ENCODE measurements around the gene HRH1. TPM values are rescaled to one million over a fixed set of nuclear protein-coding genes. Genes with fewer than 3 reads are reported as not detected.
A peak's percentile ranks its signal among the peaks of the same experiment; 100 is the strongest.

The HRH1 gene
- total and polyA plus RNA-seq, 2 of the 13 experiments (the other 11 are each of a cell fraction or from before 2014, with no cell fraction given), result not detected

DNA sequence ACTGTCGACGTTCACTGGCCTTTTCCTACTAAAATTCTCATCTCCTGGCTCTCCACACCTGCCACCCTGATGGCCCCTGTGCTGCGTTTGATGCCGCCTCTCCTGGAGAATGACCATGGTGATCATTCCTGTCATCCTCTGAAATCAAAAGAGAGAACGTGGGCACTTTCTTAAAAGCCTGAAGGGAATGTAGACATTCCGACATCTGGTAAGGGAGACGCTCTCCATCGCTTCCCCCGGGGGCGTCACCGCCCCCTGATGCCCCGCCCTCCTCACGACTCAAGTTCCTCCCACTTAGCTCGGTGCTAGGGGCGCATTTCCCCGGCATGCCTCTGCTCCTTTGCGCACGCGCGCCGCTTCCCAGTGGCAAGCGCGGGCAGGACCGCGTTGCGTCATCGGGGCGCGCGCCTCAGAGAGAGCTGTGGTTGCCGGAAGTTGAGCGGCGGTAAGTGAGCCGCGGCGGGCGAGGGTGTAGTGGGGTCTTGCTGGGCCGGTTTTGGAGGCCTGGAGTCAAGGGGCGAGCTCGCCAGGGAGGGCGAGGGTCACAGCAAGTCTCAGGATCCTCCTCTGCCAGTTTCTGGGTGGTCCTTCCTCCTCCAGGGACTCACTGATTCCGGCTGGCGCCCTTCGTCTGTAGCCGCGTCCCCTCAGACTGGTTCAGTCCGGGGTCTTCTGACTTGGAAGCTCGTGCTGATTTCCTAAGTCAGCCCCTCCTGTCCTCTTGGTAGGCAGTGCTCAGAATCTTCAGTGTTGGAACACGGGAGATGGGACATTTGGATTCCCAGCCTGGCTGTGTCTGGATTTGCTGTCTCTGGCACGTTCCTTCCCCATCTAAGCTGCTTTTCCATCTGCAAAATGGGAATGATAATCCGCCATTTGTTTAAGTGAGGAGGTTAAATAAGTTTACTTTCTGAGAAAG, 118.0 kb downstream of the HRH1 start, which contains the start of gene ATG7 (continued):
- TF ChIP-seq, protein P1, sequence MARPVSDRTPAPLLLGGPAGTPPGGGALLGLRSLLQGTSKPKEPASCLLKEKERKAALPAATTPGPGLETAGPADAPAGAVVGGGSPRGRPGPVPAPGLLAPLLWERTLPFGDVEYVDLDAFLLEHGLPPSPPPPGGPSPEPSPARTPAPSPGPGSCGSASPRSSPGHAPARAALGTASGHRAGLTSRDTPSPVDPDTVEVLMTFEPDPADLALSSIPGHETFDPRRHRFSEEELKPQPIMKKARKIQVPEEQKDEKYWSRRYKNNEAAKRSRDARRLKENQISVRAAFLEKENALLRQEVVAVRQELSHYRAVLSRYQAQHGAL (CRISPR knock-in tag; IDR thresholded peaks at IDR 0.05; ENCODE audit: not compliant biosample characterization), result peak; percentile 47
- TF ChIP-seq MIER2 (CRISPR knock-in tag; IDR thresholded peaks at IDR 0.05) (peak; percentile 52; the same call in 1 of the 2 replicates), BCL6 (CRISPR knock-in tag; IDR thresholded peaks at IDR 0.05) (0 out of 2 replicates have a peak, but pooled peaks have one; percentile 22), ZNF121 (CRISPR knock-in tag; IDR thresholded peaks at IDR 0.05) (peak; percentile 17; the same call in 1 of the 2 replicates), ZNF839 (CRISPR knock-in tag; IDR thresholded peaks at IDR 0.05; ENCODE audit: borderline replicate concordance) (peak; percentile 86; the same call in 1 of the 2 replicates), ELF1 (CRISPR knock-in tag; IDR thresholded peaks at IDR 0.05) (peak; percentile 99), ZNF678 (CRISPR knock-in tag; IDR thresholded peaks at IDR 0.05) (0 out of 2 replicates have a peak, but pooled peaks have one; percentile 41), RBFOX2 (IDR thresholded peaks at IDR 0.05; ENCODE audit: low read depth, low read length) (peak; percentile 94), ZNF629 (CRISPR knock-in tag; conservative IDR thresholded peaks at IDR 0.05) (peak; percentile 95), IRF2 (CRISPR knock-in tag; IDR thresholded peaks at IDR 0.05) (peak; percentile 70; the same call in 1 of the 2 replicates), CBX5 (CRISPR knock-in tag; IDR thresholded peaks at IDR 0.05; ENCODE audit: borderline replicate concordance) (peak; percentile 81; the same call in 1 of the 2 replicates), ZNF550 (CRISPR knock-in tag; IDR thresholded peaks at IDR 0.05; ENCODE audit: borderline replicate concordance) (peak; percentile 71; the same call in 1 of the 2 replicates), ZNF768 (CRISPR knock-in tag; IDR thresholded peaks at IDR 0.05) (peak; percentile 81; the same call in 1 of the 2 replicates), MXI1 (IDR thresholded peaks at IDR 0.05; ENCODE audit: borderline replicate concordance, low read depth, low read length) (peak; percentile 71; the same call in 1 of the 3 replicates), CCDC6 (CRISPR knock-in tag; IDR thresholded peaks at IDR 0.05) (peak; percentile 68; the same call in 1 of the 2 replicates), RXRB (CRISPR knock-in tag; IDR thresholded peaks at IDR 0.05; ENCODE audit: borderline replicate concordance) (peak; percentile 42; the same call in 1 of the 2 replicates), POLR2A (IDR thresholded peaks at IDR 0.05; ENCODE audit: insufficient read depth in 1 of 2, low read depth in 2 of 2, low read length in 2 of 2) (peak; percentile 92 to 93), RARG (CRISPR knock-in tag; IDR thresholded peaks at IDR 0.05; ENCODE audit: low read depth) (no peak), ETV5 (CRISPR knock-in tag; IDR thresholded peaks at IDR 0.05; ENCODE audit: borderline replicate concordance) (peak; percentile 84), ZNF878 (CRISPR knock-in tag; IDR thresholded peaks at IDR 0.05) (peak; percentile 37; the same call in 1 of the 2 replicates), PHF21A (CRISPR knock-in tag; IDR thresholded peaks at IDR 0.05) (0 out of 2 replicates have a peak, but pooled peaks have one; percentile 0), MED1 (CRISPR knock-in tag; IDR thresholded peaks at IDR 0.05) (peak; percentile 40; the same call in 1 of the 2 replicates)
- TF ChIP-seq, protein P2, sequence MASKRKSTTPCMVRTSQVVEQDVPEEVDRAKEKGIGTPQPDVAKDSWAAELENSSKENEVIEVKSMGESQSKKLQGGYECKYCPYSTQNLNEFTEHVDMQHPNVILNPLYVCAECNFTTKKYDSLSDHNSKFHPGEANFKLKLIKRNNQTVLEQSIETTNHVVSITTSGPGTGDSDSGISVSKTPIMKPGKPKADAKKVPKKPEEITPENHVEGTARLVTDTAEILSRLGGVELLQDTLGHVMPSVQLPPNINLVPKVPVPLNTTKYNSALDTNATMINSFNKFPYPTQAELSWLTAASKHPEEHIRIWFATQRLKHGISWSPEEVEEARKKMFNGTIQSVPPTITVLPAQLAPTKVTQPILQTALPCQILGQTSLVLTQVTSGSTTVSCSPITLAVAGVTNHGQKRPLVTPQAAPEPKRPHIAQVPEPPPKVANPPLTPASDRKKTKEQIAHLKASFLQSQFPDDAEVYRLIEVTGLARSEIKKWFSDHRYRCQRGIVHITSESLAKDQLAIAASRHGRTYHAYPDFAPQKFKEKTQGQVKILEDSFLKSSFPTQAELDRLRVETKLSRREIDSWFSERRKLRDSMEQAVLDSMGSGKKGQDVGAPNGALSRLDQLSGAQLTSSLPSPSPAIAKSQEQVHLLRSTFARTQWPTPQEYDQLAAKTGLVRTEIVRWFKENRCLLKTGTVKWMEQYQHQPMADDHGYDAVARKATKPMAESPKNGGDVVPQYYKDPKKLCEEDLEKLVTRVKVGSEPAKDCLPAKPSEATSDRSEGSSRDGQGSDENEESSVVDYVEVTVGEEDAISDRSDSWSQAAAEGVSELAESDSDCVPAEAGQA (IDR thresholded peaks at IDR 0.05; ENCODE audit: low read depth), result peak; percentile 85
- TF ChIP-seq, protein P2 (CRISPR knock-in tag; IDR thresholded peaks at IDR 0.05; ENCODE audit: borderline replicate concordance), result 0 out of 2 replicates have a peak, but pooled peaks have one; percentile 38
